ENCODE data around the gene COP1.

The COP1 gene

GRCh38 chr1:176225479-176225875, 18.4 kb upstream of the COP1 start:
- Histone ChIP-seq H3K36me3 (ENCODE audit: control insufficient read depth in 1 of 2, insufficient read depth in 2 of 2, low read length in 2 of 2) (no peaks in the 10 kb centered on the region), H3K4me2 (ENCODE audit: low read length) (no peak overlapping the region), H3K27ac (ENCODE audit: low read depth, low read length) (no peak overlapping the region), H3K14ac (ENCODE audit: low read length) (no peak overlapping the region), H2BK12ac (ENCODE audit: low read length) (no peak overlapping the region), H2BK120ac (ENCODE audit: insufficient read depth, low read length, poor library complexity) (no peak overlapping the region), H3K4me3 (ENCODE audit: low read depth, low read length) (no peak overlapping the region), H2BK5ac (ENCODE audit: low read depth, low read length, poor library complexity) (no peak overlapping the region), H3K27me3 (ENCODE audit: insufficient read depth, low read length) (no peaks in the 10 kb centered on the region), H3K23ac (ENCODE audit: low read length) (no peak overlapping the region), H4K91ac (ENCODE audit: low read depth, low read length) (no peak overlapping the region), H4K8ac (ENCODE audit: low read depth, low read length) (no peak overlapping the region), H2AFZ (ENCODE audit: insufficient read depth, low read length, poor library complexity) (no peak overlapping the region), H2AK5ac (ENCODE audit: low read length) (no peak overlapping the region), H3K9me3 (ENCODE audit: insufficient read depth, low read depth, low read length) (peaks cover 2% of the 10 kb centered on the region), H3K79me2 (ENCODE audit: control insufficient read depth, insufficient read depth, low read length, poor library complexity) (no peaks in the 10 kb centered on the region), H3K79me1 (ENCODE audit: low read length) (no peaks in the 10 kb centered on the region), H4K12ac (ENCODE audit: low read depth, low read length) (no peak overlapping the region), H3K9ac (ENCODE audit: low read length) (no peak overlapping the region), H3K4ac (ENCODE audit: low read depth, low read length) (no peak overlapping the region), H3K4me1 (ENCODE audit: control insufficient read depth in 1 of 2, insufficient read depth in 2 of 2, low read length in 2 of 2) (no peaks in the 10 kb centered on the region), H3K18ac (ENCODE audit: low read length) (no peak overlapping the region)
- no CpG with 5 or more reads among the region's 1 CpG for WGBS (ENCODE audit: extremely low coverage, insufficient coverage, insufficient read length)
- DNase-seq, result peak in 1 of 2 donors; percentile 26

- Histone ChIP-seq H3K79me1 (ENCODE audit: low read length) (peaks cover 4% of the 10 kb centered on the region), H4K8ac (ENCODE audit: low read depth, low read length) (no peak overlapping the region), H3K4me1 (ENCODE audit: control insufficient read depth in 1 of 2, insufficient read depth in 2 of 2, low read length in 2 of 2) (peaks cover 0 to 3% of the 10 kb centered on the region in 2 experiments), H2AFZ (ENCODE audit: insufficient read depth, low read length, poor library complexity) (no peak overlapping the region), H3K4me2 (ENCODE audit: low read length) (no peak overlapping the region), H2BK5ac (ENCODE audit: low read depth, low read length, poor library complexity) (no peak overlapping the region), H2BK120ac (ENCODE audit: insufficient read depth, low read length, poor library complexity) (no peak overlapping the region), H3K27ac (ENCODE audit: low read depth, low read length) (no peak overlapping the region), H3K23ac (ENCODE audit: low read length) (no peak overlapping the region), H3K9me3 (ENCODE audit: insufficient read depth, low read depth, low read length) (no peaks in the 10 kb centered on the region), H3K36me3 (ENCODE audit: control insufficient read depth in 1 of 2, insufficient read depth in 2 of 2, low read length in 2 of 2) (no peaks in the 10 kb centered on the region), H2AK5ac (ENCODE audit: low read length) (no peak overlapping the region), H3K9ac (ENCODE audit: low read length) (no peak overlapping the region), H3K27me3 (ENCODE audit: insufficient read depth, low read length) (no peaks in the 10 kb centered on the region), H3K18ac (ENCODE audit: low read length) (no peak overlapping the region), H3K79me2 (ENCODE audit: control insufficient read depth, insufficient read depth, low read length, poor library complexity) (no peaks in the 10 kb centered on the region), H3K4ac (ENCODE audit: low read depth, low read length) (no peak overlapping the region), H3K14ac (ENCODE audit: low read length) (no peak overlapping the region), H3K4me3 (ENCODE audit: low read depth, low read length) (no peak overlapping the region), H2BK12ac (ENCODE audit: low read length) (no peak overlapping the region), H4K91ac (ENCODE audit: low read depth, low read length) (no peak overlapping the region), H4K12ac (ENCODE audit: low read depth, low read length) (no peak overlapping the region)
- no peak for DNase-seq
- no CpG with 5 or more reads among the region's 1 CpG for WGBS (ENCODE audit: extremely low coverage, insufficient coverage, insufficient read length)
Measured at GRCh38 chr1:176222196-176222595, 15.1 kb upstream of the COP1 start.

- Histone ChIP-seq H3K79me1 (ENCODE audit: low read length) (peaks cover 4% of the 10 kb centered on the region), H2AFZ (ENCODE audit: insufficient read depth, low read length, poor library complexity) (no peak overlapping the region), H3K14ac (ENCODE audit: low read length) (no peak overlapping the region), H3K4me1 (ENCODE audit: control insufficient read depth in 1 of 2, insufficient read depth in 2 of 2, low read length in 2 of 2) (peaks cover 3% of the 10 kb centered on the region in 2 experiments), H3K4me3 (ENCODE audit: low read depth, low read length) (no peak overlapping the region), H3K27me3 (ENCODE audit: insufficient read depth, low read length) (no peaks in the 10 kb centered on the region), H3K23ac (ENCODE audit: low read length) (no peak overlapping the region), H2AK5ac (ENCODE audit: low read length) (no peak overlapping the region), H2BK5ac (ENCODE audit: low read depth, low read length, poor library complexity) (no peak overlapping the region), H4K91ac (ENCODE audit: low read depth, low read length) (no peak overlapping the region), H3K79me2 (ENCODE audit: control insufficient read depth, insufficient read depth, low read length, poor library complexity) (no peaks in the 10 kb centered on the region), H4K8ac (ENCODE audit: low read depth, low read length) (no peak overlapping the region), H3K4ac (ENCODE audit: low read depth, low read length) (no peak overlapping the region), H3K18ac (ENCODE audit: low read length) (no peak overlapping the region), H2BK12ac (ENCODE audit: low read length) (no peak overlapping the region), H3K9me3 (ENCODE audit: insufficient read depth, low read depth, low read length) (no peaks in the 10 kb centered on the region), H4K12ac (ENCODE audit: low read depth, low read length) (no peak overlapping the region), H2BK120ac (ENCODE audit: insufficient read depth, low read length, poor library complexity) (no peak overlapping the region), H3K9ac (ENCODE audit: low read length) (no peak overlapping the region), H3K4me2 (ENCODE audit: low read length) (no peak overlapping the region), H3K36me3 (ENCODE audit: control insufficient read depth in 1 of 2, insufficient read depth in 2 of 2, low read length in 2 of 2) (no peaks in the 10 kb centered on the region), H3K27ac (ENCODE audit: low read depth, low read length) (no peak overlapping the region)
- no CpG with 5 or more reads among the region's 8 CpGs for WGBS (ENCODE audit: extremely low coverage, insufficient coverage, insufficient read length)
- no peak for DNase-seq
Measured at GRCh38 chr1:176220100-176220689, 13.1 kb upstream of the COP1 start.

GRCh38 chr1:176217461-176218099, 10.5 kb upstream of the COP1 start:
- no peaks in the 10 kb centered on the region for H3K27me3 ChIP-seq (ENCODE audit: insufficient read depth, low read length)
- H2AK5ac ChIP-seq (ENCODE audit: low read length), result no peak overlapping the region
- no peak overlapping the region for H2BK12ac ChIP-seq (ENCODE audit: low read length)
- no peak overlapping the region for H3K4me2 ChIP-seq (ENCODE audit: low read length)
- no peaks in the 10 kb centered on the region for H3K9me3 ChIP-seq (ENCODE audit: insufficient read depth, low read depth, low read length)
- no peaks in the 10 kb centered on the region for H3K36me3 ChIP-seq (ENCODE audit: control insufficient read depth in 1 of 2, insufficient read depth in 2 of 2, low read length in 2 of 2)
- no peaks in the 10 kb centered on the region for H3K79me2 ChIP-seq (ENCODE audit: control insufficient read depth, insufficient read depth, low read length, poor library complexity)
- H3K4me3 ChIP-seq (ENCODE audit: low read depth, low read length), result no peak overlapping the region
- no peak overlapping the region for H3K9ac ChIP-seq (ENCODE audit: low read length)
- no peak overlapping the region for H3K18ac ChIP-seq (ENCODE audit: low read length)
- DNase-seq, result peak; percentile 9 to 67
- peak overlapping the region; percentile 82 for H3K27ac ChIP-seq (ENCODE audit: low read depth, low read length)
- H2BK5ac ChIP-seq (ENCODE audit: low read depth, low read length, poor library complexity), result no peak overlapping the region
- H3K23ac ChIP-seq (ENCODE audit: low read length), result no peak overlapping the region
- H3K4me1 ChIP-seq (ENCODE audit: control insufficient read depth in 1 of 2, insufficient read depth in 2 of 2, low read length in 2 of 2), result peaks cover 3% of the 10 kb centered on the region in 2 experiments
- H3K14ac ChIP-seq (ENCODE audit: low read length), result no peak overlapping the region
- H4K8ac ChIP-seq (ENCODE audit: low read depth, low read length), result no peak overlapping the region
- no peak overlapping the region for H3K4ac ChIP-seq (ENCODE audit: low read depth, low read length)
- H4K12ac ChIP-seq (ENCODE audit: low read depth, low read length), result no peak overlapping the region
- peaks cover 4% of the 10 kb centered on the region for H3K79me1 ChIP-seq (ENCODE audit: low read length)
- H4K91ac ChIP-seq (ENCODE audit: low read depth, low read length), result no peak overlapping the region
- no peak overlapping the region for H2BK120ac ChIP-seq (ENCODE audit: insufficient read depth, low read length, poor library complexity)
- H2AFZ ChIP-seq (ENCODE audit: insufficient read depth, low read length, poor library complexity), result no peak overlapping the region

Data from trophoblast cell (in vitro differentiated cells and primary cell).